Measurements from ENCODE around the gene TMEM132D. TPM values are rescaled to one million over a fixed set of nuclear protein-coding genes. Genes with fewer than 3 reads are reported as not detected.

The TMEM132D gene
- total RNA-seq, 1 donor from 2014 or later = 0.18 TPM

GRCh38 chr12:129615001-129615400 is 288.8 kb downstream of the TMEM132D start:
- no peak for ATAC-seq
- DNase-seq (ENCODE audit: low spot score) = no peak
- intact Hi-C loops (cut with DNase I) = no loop called here

DNA sequence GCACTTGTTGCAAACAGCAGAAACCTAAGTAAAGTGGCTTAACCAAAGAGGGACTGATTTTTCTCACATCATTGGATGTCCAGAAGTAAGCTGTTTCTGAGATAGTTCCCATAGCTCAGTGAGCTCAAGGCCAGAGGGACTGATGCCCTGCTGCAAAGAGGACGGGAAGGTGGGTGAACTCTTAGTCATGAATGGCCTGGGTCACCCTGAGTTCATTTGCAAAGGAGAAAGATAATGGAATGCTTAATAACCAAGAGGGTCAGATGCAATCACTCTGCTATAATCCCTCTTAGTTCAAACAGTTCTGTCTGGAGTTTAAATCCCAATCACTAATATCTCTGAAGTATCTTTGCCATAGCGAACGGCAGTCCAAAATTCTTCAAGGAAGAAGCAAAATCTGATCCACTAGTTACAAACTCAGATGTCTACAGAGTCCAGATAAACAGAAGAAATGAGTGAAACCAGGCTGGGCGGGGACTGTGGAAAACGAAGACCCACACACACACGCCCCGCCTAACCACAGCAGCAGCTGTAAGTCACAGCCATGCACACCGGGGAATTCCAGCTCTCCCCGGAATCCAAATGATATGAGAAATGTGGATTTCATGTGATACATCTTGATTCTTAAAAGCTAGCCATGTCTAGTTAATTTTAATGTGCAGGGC is 289.5 kb downstream of the TMEM132D start:
- ATAC-seq (no peak), DNase-seq (ENCODE audit: low spot score) (no peak)
- intact Hi-C loops (cut with DNase I) = no loop called here

- ATAC-seq = no peak
- intact Hi-C loops (cut with DNase I) = no loop called here
- DNase-seq (ENCODE audit: low spot score) = no peak
Observed at GRCh38 chr12:129613314-129613713, 290.5 kb downstream of the TMEM132D start.

DNA sequence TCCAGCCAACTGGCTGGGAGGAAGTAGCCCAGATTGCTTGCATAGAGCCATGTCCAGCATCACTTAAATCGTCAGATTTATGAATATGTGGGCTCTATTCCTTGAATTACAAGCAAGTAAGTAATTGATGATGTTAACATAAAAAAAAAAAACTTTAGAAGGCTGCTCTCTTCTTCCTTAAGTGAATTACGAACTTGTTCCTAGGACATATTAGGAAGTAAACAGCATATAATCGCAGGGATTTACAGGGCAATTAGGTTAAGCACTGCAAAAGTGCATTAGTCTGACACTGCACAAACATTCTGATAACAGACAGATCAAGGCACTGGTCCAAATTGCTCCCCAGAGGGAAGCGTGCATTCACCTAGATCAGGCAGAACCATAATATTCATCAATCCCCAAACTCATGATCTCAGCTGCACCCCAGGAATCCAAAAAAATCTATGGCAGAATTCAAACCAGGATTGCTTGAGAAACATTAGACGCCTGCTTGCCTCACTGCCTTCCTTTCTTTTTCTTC is 293.2 kb downstream of the TMEM132D start:
- ATAC-seq (no peak), DNase-seq (ENCODE audit: low spot score) (no peak)
- intact Hi-C loops (cut with DNase I) = no loop called here

GRCh38 chr12:129607756-129608155 is 296.1 kb downstream of the TMEM132D start:
- DNase-seq (ENCODE audit: low spot score) (no peak), ATAC-seq (no peak)
- intact Hi-C loops (cut with DNase I) = no loop called here

- DNase-seq (ENCODE audit: low spot score) (no peak), ATAC-seq (peak; percentile 65)
- intact Hi-C loops (cut with DNase I) = no loop called here
Observed at GRCh38 chr12:129607301-129607700, 296.5 kb downstream of the TMEM132D start.

GRCh38 chr12:129606239-129606638 is 297.6 kb downstream of the TMEM132D start:
- ATAC-seq = no peak

GRCh38 chr12:129605666-129606065 is 298.2 kb downstream of the TMEM132D start:
- ATAC-seq = no peak
- DNase-seq (ENCODE audit: low spot score) = no peak
- intact Hi-C loops (cut with DNase I) = no loop called here

More at GRCh38 chr12:129606239-129606638, 297.6 kb downstream of the TMEM132D start:
- intact Hi-C loops (cut with DNase I) = no loop called here
- no peak for DNase-seq (ENCODE audit: low spot score)

DNA sequence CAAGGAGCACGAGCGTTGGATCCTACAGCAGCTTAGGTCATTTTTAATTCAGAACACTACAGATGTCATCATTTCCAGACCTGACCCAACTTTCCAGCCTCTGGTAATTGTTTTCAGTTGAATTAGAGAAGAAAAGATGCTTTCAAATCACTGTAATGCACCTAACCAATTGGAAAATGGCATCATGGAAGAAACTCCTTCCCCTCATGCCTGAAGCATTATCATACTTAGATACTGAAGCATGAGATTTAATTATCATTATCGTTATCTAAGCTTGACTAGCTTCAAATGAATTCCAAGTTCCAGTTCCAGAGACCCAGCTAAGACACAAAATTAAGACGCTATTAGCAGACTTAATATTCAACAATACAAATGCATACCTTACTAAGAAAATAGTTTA is 299.3 kb downstream of the TMEM132D start:
- DNase-seq (ENCODE audit: low spot score) (no peak), ATAC-seq (no peak)
- intact Hi-C loops (cut with DNase I) = no loop called here

DNA sequence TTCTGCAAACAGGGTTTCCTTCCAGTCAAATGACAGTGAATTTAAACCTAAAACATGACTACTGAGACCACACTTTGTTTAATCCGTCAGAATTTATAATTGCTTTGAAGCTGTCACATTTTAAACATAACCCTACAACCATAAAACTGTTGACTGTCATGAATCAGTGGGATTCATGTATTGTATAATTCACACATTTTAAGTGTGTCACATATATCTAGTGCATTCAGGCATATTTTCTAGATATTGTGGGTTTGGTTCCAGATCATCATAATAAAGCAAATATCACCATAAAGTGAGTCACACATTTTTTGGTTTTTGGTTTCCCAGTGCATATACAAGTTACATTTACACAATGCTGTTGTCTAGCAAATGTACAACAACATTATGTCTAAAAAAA is 304.4 kb downstream of the TMEM132D start:
- ATAC-seq (no peak), DNase-seq (ENCODE audit: low spot score) (no peak)
- intact Hi-C loops (cut with DNase I) = no loop called here

DNA sequence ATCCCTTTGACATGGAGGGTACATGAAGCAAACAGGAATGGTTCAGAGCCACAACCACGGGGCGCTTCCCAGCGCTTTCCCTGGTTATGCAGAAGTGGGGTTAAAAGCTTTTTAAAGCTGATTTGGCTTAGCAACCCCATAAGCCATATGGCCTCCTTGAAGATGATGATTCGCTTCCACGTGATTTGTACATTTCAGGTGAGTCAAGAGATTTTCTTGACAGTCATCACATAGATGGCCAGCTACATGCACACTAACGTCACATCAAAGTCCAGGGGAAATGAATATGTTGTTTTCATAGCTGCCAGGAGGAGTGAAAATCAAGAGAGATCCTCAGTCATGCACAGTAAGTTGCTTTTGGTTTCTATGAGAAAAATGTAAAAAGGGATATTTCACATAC is 309.7 kb downstream of the TMEM132D start:
- intact Hi-C loops (cut with DNase I) = no loop called here
- no peak for DNase-seq (ENCODE audit: low spot score)
- ATAC-seq = no peak

DNA sequence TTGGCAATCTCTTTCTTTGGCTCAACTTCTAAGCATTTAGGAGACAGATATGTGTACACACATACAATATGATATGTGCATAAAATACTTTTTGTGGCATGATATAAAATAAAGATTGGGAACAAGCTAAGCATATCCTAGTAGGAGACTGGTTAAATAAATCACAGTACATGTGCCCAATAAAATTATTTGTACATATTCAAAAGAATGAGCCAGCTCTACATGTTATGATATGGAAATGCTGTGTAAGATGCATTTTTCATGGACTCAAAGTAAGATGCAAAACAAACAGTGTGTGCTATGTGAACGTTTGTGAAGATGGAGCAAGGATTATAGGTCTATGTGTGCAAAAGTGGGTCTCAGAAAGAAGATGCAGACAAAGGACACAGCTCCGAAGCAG is 311.4 kb downstream of the TMEM132D start:
- ATAC-seq = no peak
- intact Hi-C loops (cut with DNase I) = no loop called here
- DNase-seq (ENCODE audit: low spot score) = no peak

- intact Hi-C loops (cut with DNase I) = no loop called here
- ATAC-seq (no peak), DNase-seq (ENCODE audit: low spot score) (no peak)
Observed at GRCh38 chr12:129589503-129589902, 314.3 kb downstream of the TMEM132D start.

GRCh38 chr12:129588142-129588541 is 315.7 kb downstream of the TMEM132D start:
- ATAC-seq (no peak), DNase-seq (ENCODE audit: low spot score) (no peak)
- intact Hi-C loops (cut with DNase I) = no loop called here

DNA sequence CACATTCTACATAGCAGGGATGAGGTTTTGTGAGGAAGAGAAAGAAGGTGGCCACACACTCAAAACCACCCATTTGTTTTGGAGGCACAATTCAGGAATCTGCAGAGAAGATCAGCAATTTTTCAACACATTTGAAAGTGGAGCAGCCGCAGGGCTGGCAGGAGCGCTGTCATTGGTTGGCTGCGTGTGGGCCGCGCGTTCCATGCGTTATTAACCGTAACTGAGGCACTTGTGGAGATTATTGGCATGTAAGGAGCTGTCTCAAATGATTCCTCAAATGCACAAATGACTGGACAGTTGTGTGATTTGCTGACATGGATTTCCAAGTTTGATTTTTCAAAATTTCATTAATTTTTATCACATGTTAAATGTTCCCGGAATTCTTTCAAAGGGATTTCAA is 318.5 kb downstream of the TMEM132D start:
- intact Hi-C loops (cut with DNase I) = no loop called here
- ATAC-seq (no peak), DNase-seq (ENCODE audit: low spot score) (no peak)

GRCh38 chr12:129579879-129580278 is 323.9 kb downstream of the TMEM132D start:
- DNase-seq (ENCODE audit: low spot score) = no peak
- intact Hi-C loops (cut with DNase I) = no loop called here
- ATAC-seq = no peak

- intact Hi-C loops (cut with DNase I) = no loop called here
- DNase-seq (ENCODE audit: low spot score) = no peak
- ATAC-seq = no peak
Observed at GRCh38 chr12:129571901-129572494, 331.8 kb downstream of the TMEM132D start.

DNA sequence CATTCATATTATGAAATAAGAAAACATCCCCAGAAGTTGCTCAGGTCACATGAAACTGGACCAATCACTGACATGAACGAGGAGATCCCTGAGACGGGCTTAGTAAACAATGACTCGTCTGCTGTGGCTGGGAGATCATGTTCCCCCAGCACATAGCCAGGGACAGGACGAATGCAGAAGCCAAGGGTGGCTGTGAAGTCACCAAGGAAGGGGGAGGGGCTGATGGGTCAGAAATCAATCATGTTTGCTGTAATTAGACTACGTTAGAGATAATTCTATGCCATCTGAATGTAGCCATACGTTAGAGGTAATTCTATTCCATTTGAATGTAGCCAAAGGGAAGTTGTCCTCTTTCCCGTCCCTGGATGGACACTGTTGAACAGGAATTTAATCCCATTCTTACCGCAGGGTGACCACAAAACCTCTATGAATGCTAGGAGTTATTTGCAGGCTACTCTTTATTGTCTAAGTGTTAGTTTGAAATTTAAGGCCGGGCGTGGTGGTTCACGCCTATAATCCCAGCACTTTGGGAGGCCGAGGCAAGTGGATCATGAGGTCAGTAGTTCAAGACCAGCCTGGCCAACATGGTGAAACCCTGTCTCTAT is 332.9 kb downstream of the TMEM132D start:
- intact Hi-C loops (cut with DNase I) = no loop called here
- ATAC-seq = no peak

GRCh38 chr12:129566800-129567199 is 337.0 kb downstream of the TMEM132D start:
- ATAC-seq = no peak
- no peak for DNase-seq (ENCODE audit: low spot score)
- intact Hi-C loops (cut with DNase I) = no loop called here

More for the DNA sequence above, 332.9 kb downstream of the TMEM132D start:
- DNase-seq (ENCODE audit: low spot score) = no peak

- ATAC-seq (no peak), DNase-seq (ENCODE audit: low spot score) (no peak)
- intact Hi-C loops (cut with DNase I) = no loop called here
Observed at GRCh38 chr12:129564768-129565167, 339.1 kb downstream of the TMEM132D start.

Data from sciatic nerve (tissue), 2 donors.